RWPE2 (cell line): ENCODE data around the gene AGTR1.

Experiments
- ATAC-seq: fragments of 200-7000 bp; cut with Tn5 transposase; 3 replicates; pipeline ENCODE4 v1.9.1; 2021; ENCODE audit warnings: low read depth
- DNase-seq: peaks from one replicate; pipeline ENCODE4 v3.0.0-alpha.2; 2020; ENCODE audit warnings: low spot score
- H3K27ac ChIP-seq: fragments of 450-650 bp; 2 replicates; pipeline ENCODE4 v1.5.1; 2017; ENCODE audit warnings: mild to moderate bottlenecking; ENCODE audit not compliant: poor library complexity, severe bottlenecking
- H3K27me3 ChIP-seq: fragments of 250-450 bp; sonication (Bioruptor Pico); 2 replicates; pipeline ENCODE4 v1.5.1; 2021; ENCODE audit warnings: mild to moderate bottlenecking, moderate library complexity; ENCODE audit not compliant: insufficient read depth, poor library complexity, severe bottlenecking
- H3K36me3 ChIP-seq: fragments of 250-450 bp; sonication (Bioruptor Pico); 2 replicates; pipeline ENCODE4 v1.5.1; 2020; ENCODE audit warnings: low read depth, mild to moderate bottlenecking, moderate library complexity
- H3K4me1 ChIP-seq: fragments of 250-450 bp; sonication (Bioruptor Pico); 2 replicates; pipeline ENCODE4 v1.5.1; 2021; ENCODE audit warnings: mild to moderate bottlenecking, moderate library complexity; ENCODE audit not compliant: insufficient read depth, poor library complexity, severe bottlenecking
- H3K4me3 ChIP-seq: fragments of 250-450 bp; sonication (Bioruptor Pico); 2 replicates; pipeline ENCODE4 v1.5.1; 2021; ENCODE audit warnings: mild to moderate bottlenecking, moderate library complexity; ENCODE audit not compliant: severe bottlenecking
- H3K9me3 ChIP-seq: fragments of 250-450 bp; sonication (Bioruptor Pico); 2 replicates; pipeline ENCODE4 v1.5.1; 2021; ENCODE audit warnings: mild to moderate bottlenecking, moderate library complexity; ENCODE audit not compliant: severe bottlenecking
- TF ChIP-seq, protein P1 (sequence below): fragments of 450-650 bp; IDR thresholded peaks from one replicate; pipeline ENCODE4 v1.5.1; 2017; ENCODE audit warnings: mild to moderate bottlenecking, moderate library complexity; ENCODE audit not compliant: poor library complexity, severe bottlenecking

Gene AGTR1

DNA sequence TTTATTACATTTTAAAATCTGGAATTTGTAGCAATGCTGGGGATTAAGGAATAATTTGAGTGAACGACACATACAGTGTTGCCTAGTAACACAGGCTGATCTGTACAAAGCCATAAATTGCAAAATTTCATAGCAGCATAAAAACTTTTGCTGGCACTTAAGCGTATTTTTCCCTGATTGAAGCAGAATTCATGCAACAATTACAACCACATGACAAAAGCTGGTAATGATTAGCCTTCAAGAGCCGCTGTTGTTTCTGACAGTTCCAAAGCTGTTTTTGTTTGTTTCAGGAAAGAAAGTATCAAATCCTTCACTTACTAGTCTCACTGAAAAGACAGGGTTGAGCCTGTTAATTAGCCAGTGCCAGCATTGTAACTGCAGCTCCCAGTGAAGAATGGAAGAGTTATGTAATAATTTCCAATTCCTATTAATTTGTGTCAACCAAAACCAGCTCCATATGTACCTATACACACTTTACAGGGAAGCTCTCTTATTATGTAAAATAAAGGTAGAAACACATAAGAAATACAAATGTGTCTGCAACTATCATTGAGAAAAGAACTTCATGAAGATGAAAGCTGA is 60.7 kb downstream of the AGTR1 start:
- H3K27ac ChIP-seq = no peak overlapping the region
- TF ChIP-seq, protein P1, sequence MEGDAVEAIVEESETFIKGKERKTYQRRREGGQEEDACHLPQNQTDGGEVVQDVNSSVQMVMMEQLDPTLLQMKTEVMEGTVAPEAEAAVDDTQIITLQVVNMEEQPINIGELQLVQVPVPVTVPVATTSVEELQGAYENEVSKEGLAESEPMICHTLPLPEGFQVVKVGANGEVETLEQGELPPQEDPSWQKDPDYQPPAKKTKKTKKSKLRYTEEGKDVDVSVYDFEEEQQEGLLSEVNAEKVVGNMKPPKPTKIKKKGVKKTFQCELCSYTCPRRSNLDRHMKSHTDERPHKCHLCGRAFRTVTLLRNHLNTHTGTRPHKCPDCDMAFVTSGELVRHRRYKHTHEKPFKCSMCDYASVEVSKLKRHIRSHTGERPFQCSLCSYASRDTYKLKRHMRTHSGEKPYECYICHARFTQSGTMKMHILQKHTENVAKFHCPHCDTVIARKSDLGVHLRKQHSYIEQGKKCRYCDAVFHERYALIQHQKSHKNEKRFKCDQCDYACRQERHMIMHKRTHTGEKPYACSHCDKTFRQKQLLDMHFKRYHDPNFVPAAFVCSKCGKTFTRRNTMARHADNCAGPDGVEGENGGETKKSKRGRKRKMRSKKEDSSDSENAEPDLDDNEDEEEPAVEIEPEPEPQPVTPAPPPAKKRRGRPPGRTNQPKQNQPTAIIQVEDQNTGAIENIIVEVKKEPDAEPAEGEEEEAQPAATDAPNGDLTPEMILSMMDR = no peak
- no peaks in the 10 kb centered on the region for H3K4me1 ChIP-seq
- H3K4me3 ChIP-seq = no peak overlapping the region
- H3K9me3 ChIP-seq = no peaks in the 10 kb centered on the region
- H3K27me3 ChIP-seq = no peaks in the 10 kb centered on the region
- ATAC-seq (no peak), DNase-seq (no peak)
- H3K36me3 ChIP-seq = no peaks in the 10 kb centered on the region

DNA sequence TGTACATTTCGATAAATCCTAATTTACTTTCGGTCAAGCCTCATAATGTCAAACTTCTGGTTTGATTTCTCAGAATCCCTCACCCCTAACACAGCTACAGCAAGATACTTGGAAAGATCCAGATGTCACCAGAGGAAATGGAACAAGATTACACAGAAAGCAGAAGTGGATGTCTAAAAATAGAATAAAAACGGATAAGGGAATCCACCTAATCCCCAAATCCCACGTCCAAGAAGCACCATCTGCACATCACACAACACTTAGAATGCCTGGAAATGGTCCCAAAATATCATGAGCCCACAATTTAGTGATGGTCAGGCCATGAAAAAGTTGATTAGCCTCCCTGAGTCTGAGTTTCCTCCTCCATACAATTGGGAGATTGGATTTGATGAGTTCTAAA is 61.7 kb downstream of the AGTR1 start:
- Histone ChIP-seq H3K27ac (no peak overlapping the region), H3K9me3 (no peaks in the 10 kb centered on the region), H3K36me3 (no peaks in the 10 kb centered on the region), H3K4me3 (no peak overlapping the region), H3K27me3 (no peaks in the 10 kb centered on the region), H3K4me1 (no peaks in the 10 kb centered on the region)
- no peak for ATAC-seq
- TF ChIP-seq, protein P1 = no peak
- DNase-seq = no peak

DNA sequence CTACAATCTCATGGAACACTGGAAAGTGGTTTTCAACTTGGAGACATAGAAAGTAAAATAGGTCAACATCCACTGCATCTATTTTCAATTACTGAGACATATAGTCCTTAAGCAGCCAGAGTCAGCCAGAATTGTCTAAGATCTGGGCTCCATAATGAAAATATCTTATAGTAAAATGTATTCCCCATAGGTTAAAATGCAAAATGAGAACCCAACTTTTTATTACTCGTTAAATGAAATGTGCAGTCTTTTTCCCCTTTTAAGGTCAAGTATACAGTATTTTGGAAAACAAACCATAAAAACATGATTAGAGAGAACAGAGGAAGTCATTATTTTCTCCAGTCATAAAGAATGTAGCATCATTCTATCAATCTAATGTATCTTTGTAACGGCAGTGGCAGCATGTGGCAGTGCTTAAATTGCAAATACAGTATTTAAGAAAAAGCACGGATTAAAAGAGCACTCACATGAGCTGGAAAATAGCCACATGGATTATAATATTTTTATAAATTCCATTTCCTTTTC is 65.5 kb downstream of the AGTR1 start:
- DNase-seq = no peak
- H3K27me3 ChIP-seq = no peaks in the 10 kb centered on the region
- H3K4me1 ChIP-seq = no peaks in the 10 kb centered on the region
- H3K9me3 ChIP-seq = no peaks in the 10 kb centered on the region
- ATAC-seq = no peak
- TF ChIP-seq, protein P1 = no peak
- no peak overlapping the region for H3K27ac ChIP-seq
- no peak overlapping the region for H3K4me3 ChIP-seq
- H3K36me3 ChIP-seq = no peaks in the 10 kb centered on the region

DNA sequence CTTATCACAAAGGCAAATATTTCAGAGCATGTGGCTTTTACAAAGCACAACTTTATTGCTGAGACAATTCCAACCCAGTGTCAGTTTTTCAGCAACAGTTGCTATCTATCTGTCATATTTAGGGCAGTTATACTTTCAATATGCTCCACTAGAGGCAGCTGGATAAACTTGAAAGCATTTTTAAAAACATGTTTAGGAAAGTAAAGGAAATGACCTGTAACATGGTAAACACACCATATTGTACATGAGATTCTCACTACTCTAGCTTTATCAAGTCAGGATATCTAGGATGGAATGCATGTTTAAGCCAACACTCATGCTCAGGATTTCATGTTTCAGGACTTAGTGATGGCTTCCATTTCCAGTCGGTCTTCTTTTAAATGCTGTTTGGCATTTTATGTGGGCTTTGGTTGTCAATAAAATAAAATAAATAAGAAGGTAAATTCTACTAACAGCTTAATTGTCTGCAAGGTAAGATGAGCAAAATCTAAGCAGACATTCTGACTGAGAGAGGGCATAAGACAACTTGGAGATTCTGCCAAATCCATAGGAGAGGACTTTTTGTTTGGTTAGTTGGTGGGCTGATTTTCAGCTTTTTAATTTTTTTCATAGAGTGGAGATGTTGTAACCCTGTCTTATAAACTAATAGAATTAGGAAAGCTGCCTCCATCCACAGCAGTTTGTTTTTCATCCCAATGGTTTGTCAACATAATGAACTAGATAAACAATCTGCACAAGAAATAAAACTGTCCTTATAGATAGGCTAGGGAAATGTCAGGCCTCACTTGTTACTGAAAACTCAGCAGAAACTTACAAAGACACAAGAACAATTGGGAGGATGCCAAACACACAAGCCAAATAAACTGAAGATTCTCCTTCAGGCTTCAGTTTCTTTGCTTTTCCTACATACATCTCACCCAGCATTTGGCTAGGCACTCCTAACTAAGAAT is 66.6 kb downstream of the AGTR1 start:
- no peak overlapping the region for H3K4me3 ChIP-seq
- no peaks in the 10 kb centered on the region for H3K27me3 ChIP-seq
- no peaks in the 10 kb centered on the region for H3K36me3 ChIP-seq
- ATAC-seq (no peak), DNase-seq (no peak)
- no peak overlapping the region for H3K27ac ChIP-seq
- H3K4me1 ChIP-seq = no peaks in the 10 kb centered on the region
- TF ChIP-seq, protein P1 = no peak
- no peaks in the 10 kb centered on the region for H3K9me3 ChIP-seq
